ENCODE data around the gene BNIP3. TPM values are rescaled to one million over a fixed set of nuclear protein-coding genes. Genes with fewer than 3 reads are reported as not detected.

BNIP3 gene
- total RNA-seq, 2 experiments from 2014 or later = 207 to 216 TPM

DNA sequence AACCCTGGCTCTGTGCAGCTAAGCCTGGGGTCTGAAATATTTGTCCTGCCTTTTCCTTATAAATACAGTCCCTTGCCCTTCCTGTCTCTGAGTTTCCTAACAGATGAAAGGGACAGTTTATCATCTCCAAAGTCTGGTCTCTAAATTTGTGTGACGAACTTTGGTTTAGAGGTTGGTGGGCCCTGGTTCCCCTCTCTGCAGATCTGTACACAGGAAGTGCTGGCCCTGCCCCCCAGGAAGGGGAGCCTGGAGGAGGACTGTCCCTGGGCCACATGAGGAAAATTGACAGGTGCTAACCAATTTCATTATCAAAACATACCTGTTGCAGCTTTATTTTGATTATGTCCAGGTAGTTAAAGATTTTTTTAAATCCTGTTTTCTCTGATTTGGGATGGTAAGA lies 46.5 kb downstream of the BNIP3 start:
- intact Hi-C loops (cut with micrococcal nuclease) = no loop called here
- H3K36me3 Mint-ChIP-seq (ENCODE audit: low read depth) = peaks cover 22% of the 10 kb centered on the region
- ATAC-seq = no peak
- CTCF ChIA-PET = no interaction called here
- H3K27me3 Mint-ChIP-seq = no peaks in the 10 kb centered on the region
- no peak overlapping the region for H3K4me3 Mint-ChIP-seq
- TF ChIP-seq, protein P1, sequence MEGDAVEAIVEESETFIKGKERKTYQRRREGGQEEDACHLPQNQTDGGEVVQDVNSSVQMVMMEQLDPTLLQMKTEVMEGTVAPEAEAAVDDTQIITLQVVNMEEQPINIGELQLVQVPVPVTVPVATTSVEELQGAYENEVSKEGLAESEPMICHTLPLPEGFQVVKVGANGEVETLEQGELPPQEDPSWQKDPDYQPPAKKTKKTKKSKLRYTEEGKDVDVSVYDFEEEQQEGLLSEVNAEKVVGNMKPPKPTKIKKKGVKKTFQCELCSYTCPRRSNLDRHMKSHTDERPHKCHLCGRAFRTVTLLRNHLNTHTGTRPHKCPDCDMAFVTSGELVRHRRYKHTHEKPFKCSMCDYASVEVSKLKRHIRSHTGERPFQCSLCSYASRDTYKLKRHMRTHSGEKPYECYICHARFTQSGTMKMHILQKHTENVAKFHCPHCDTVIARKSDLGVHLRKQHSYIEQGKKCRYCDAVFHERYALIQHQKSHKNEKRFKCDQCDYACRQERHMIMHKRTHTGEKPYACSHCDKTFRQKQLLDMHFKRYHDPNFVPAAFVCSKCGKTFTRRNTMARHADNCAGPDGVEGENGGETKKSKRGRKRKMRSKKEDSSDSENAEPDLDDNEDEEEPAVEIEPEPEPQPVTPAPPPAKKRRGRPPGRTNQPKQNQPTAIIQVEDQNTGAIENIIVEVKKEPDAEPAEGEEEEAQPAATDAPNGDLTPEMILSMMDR (IDR thresholded peaks at IDR 0.05) = no peak
- H3K9me3 Mint-ChIP-seq = no peaks in the 10 kb centered on the region
- peak overlapping the region; percentile 57 for H3K27ac Mint-ChIP-seq
- POLR2A ChIA-PET = interaction anchor here (1.0 kb wide), 2 partner anchors 9 to 32 kb away, joined by 3 read pairs; no protein-coding TSS in a partner anchor
- peaks cover 42% of the 10 kb centered on the region for H3K4me1 Mint-ChIP-seq (ENCODE audit: low read depth)
- no peak for DNase-seq

DNA sequence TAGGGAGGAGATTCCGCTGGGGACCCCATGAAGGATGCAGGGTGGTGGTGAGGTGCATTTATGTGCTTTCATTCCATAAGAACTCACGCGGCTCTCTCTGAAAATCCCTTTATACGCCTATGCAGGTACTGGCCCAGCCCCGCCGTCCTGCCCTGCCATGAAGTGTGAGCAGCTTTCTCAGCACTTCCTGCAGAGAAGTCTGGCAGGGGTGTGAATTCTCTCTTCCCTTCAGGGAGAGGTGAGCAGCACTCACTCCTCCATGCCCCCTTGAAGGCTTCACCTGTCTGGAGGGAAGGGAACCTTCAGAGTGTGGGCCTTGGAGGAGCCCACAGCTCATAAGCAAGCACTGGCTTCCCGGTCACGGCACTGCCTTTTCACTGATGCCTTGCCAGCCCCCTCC lies 47.0 kb downstream of the BNIP3 start:
- ChIA-PET CTCF (no interaction called here), POLR2A (interaction anchor here (1.0 kb wide), 1 partner anchor 9 kb away, joined by 3 read pairs; no protein-coding TSS in a partner anchor)
- ATAC-seq (no peak), DNase-seq (no peak)
- H3K36me3 Mint-ChIP-seq (ENCODE audit: low read depth) = peaks cover 24% of the 10 kb centered on the region
- intact Hi-C loops (cut with micrococcal nuclease) = no loop called here
- H3K27ac Mint-ChIP-seq = peak overlapping the region; percentile 57
- no peaks in the 10 kb centered on the region for H3K9me3 Mint-ChIP-seq
- H3K27me3 Mint-ChIP-seq = no peaks in the 10 kb centered on the region
- TF ChIP-seq, protein P1 (IDR thresholded peaks at IDR 0.05) = no peak
- no peak overlapping the region for H3K4me3 Mint-ChIP-seq
- H3K4me1 Mint-ChIP-seq (ENCODE audit: low read depth) = peaks cover 47% of the 10 kb centered on the region

DNA sequence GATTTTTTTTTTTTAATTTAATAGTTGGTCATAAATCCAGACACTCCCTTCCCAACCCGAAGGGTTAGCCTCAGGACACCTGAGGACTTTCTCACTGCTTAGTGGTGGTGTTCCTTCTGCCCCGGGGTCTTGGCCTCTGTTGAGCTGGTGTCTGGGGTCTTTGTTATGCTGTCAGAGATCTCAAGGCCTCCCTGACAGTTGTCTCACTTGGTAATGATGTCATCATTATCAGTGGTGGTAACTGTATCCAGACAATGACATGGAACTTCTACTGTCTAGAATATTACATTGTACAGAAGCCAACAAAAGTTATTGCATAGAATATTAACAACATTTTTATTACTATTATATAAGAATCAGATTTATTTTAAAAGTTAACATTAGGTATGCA lies 48.0 kb downstream of the BNIP3 start:
- peaks cover 24% of the 10 kb centered on the region for H3K36me3 Mint-ChIP-seq (ENCODE audit: low read depth)
- H3K4me3 Mint-ChIP-seq = no peak overlapping the region
- H3K4me1 Mint-ChIP-seq (ENCODE audit: low read depth) = peaks cover 57% of the 10 kb centered on the region
- intact Hi-C loops (cut with micrococcal nuclease) = no loop called here
- H3K27me3 Mint-ChIP-seq = no peaks in the 10 kb centered on the region
- no peak for DNase-seq
- no peak overlapping the region for H3K27ac Mint-ChIP-seq
- ChIA-PET POLR2A (no interaction called here), CTCF (interaction anchor here (1.0 kb wide), 1 partner anchor 34 kb away, joined by 3 read pairs; no protein-coding TSS in a partner anchor)
- TF ChIP-seq, protein P1 (IDR thresholded peaks at IDR 0.05) = no peak
- ATAC-seq = no peak
- no peaks in the 10 kb centered on the region for H3K9me3 Mint-ChIP-seq

DNA sequence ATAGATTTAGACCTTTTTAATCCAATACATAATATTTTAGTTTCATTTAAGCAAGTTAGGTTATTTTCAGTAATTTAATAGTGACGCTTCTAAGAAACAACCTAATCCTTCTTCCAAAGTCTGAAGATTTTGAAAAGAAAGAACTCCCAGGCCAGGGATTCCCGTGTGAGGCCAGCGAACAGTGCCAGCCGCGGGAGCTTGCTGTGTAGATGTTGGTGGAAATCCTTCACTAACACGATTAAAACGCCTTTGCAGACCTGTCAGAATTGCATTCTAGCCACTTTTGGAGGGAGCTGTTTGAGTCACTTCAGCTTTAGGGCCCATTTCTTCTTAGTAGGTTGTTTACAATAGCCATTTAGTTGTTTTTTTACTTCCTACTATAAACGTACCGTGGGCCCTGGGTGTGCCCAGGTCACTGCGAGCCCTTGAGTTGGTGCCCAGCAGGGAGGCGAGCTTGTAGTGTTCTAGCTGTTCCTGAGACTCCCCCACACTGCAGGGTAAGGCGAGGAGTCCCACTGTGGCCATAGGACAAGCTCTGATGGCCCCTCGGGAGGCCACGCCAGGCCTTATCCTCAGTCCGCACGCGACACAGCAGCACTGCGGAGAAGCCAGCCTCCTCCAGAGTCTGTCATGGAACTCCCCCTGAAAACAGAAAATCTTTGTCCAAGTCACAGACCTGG lies 48.6 kb downstream of the BNIP3 start:
- ChIA-PET CTCF (interaction anchor here (1.0 to 2.0 kb wide), 3 partner anchors 34 to 90 kb away, joined by 3 to 10 read pairs (median 4); no protein-coding TSS in a partner anchor), POLR2A (no interaction called here)
- Mint-ChIP-seq H3K4me1 (ENCODE audit: low read depth) (peaks cover 63% of the 10 kb centered on the region), H3K9me3 (no peaks in the 10 kb centered on the region), H3K27me3 (no peaks in the 10 kb centered on the region), H3K36me3 (ENCODE audit: low read depth) (peaks cover 22% of the 10 kb centered on the region), H3K27ac (no peak overlapping the region), H3K4me3 (no peak overlapping the region)
- TF ChIP-seq, protein P1 (IDR thresholded peaks at IDR 0.05) = no peak
- DNase-seq (no peak), ATAC-seq (no peak)
- intact Hi-C loops (cut with micrococcal nuclease) = no loop called here

- no peaks in the 10 kb centered on the region for H3K9me3 Mint-ChIP-seq
- H3K27me3 Mint-ChIP-seq = no peaks in the 10 kb centered on the region
- intact Hi-C loops (cut with micrococcal nuclease) = no loop called here
- DNase-seq (no peak), ATAC-seq (no peak)
- peaks cover 23% of the 10 kb centered on the region for H3K36me3 Mint-ChIP-seq (ENCODE audit: low read depth)
- H3K27ac Mint-ChIP-seq = no peak overlapping the region
- TF ChIP-seq, protein P1 (IDR thresholded peaks at IDR 0.05) = no peak
- no peak overlapping the region for H3K4me3 Mint-ChIP-seq
- peaks cover 74% of the 10 kb centered on the region for H3K4me1 Mint-ChIP-seq (ENCODE audit: low read depth)
- ChIA-PET POLR2A (interaction anchor here (1.2 kb wide), 1 partner anchor 49 kb away, joined by 3 read pairs; no protein-coding TSS in a partner anchor), CTCF (interaction anchor here (1.1 to 2.0 kb wide), 2 partner anchors 46 to 91 kb away, joined by 4 to 10 read pairs; no protein-coding TSS in a partner anchor)
These were observed 49.7 kb downstream of the BNIP3 start for GRCh38 chr10:131931981-131932380.

Measured in activated CD8-positive, alpha-beta T cell treated with anti-CD3 and anti-CD28 coated beads for 36 hours (primary cell).